Measurements from ENCODE around the gene FAM120C. TPM values are rescaled to one million over a fixed set of nuclear protein-coding genes. Genes with fewer than 3 reads are reported as not detected.

Gene FAM120C
- total and polyA plus RNA-seq, 2 experiments from 2014 or later, result 9.3 to 9.8 TPM

DNA sequence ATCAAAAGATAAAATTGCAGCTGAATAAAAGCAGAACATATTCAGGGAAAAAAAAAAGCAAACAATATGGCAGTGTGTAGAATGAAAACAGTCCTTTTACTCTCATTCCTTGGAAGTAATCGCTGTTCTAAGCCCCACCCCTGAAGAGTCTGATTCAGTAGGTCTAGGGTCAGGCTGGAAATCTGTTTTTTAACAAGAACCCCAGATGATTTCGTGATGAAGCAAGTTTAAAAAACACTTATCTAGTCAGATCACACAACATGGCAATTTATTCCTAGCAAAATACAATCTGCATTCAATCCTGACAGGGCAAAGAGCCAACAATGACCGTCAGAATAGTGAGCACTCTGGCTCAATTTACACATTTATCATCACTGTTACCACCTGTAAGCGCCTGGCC lies 16.1 kb downstream of the FAM120C start:
- Histone ChIP-seq H3K36me3 (ENCODE audit: insufficient read depth) (no peaks in the 10 kb centered on the region), H4K20me1 (replicated peaks; ENCODE audit: insufficient read depth) (no peaks in the 10 kb centered on the region), H3K79me2 (replicated peaks; ENCODE audit: insufficient read depth) (no peaks in the 10 kb centered on the region), H3K4me1 (ENCODE audit: insufficient read depth) (no peaks in the 10 kb centered on the region), H3K9me2 (ENCODE audit: insufficient read depth) (no peaks in the 10 kb centered on the region), H3K4me3 (no peak overlapping the region), H3K27me3 (ENCODE audit: insufficient read depth) (no peaks in the 10 kb centered on the region), H3K4me2 (no peak overlapping the region), H3F3A (replicated peaks; ENCODE audit: low read depth) (no peaks in the 10 kb centered on the region), H3K27ac (ENCODE audit: low read depth) (no peak overlapping the region), H2AFZ (no peak overlapping the region)
- no peak for TF ChIP-seq ZNF331 (CRISPR knock-in tag; IDR thresholded peaks at IDR 0.05; ENCODE audit: low read depth)
- TF ChIP-seq EZH2phosphoT487 (IDR thresholded peaks at IDR 0.05; ENCODE audit: unreplicated experiment), result no peak
- TF ChIP-seq JUNB (IDR thresholded peaks at IDR 0.05; ENCODE audit: unreplicated experiment), result no peak
- TF ChIP-seq CREB1 (CRISPR knock-in tag; IDR thresholded peaks at IDR 0.05; ENCODE audit: low read depth), result no peak
- TF ChIP-seq, protein P1, sequence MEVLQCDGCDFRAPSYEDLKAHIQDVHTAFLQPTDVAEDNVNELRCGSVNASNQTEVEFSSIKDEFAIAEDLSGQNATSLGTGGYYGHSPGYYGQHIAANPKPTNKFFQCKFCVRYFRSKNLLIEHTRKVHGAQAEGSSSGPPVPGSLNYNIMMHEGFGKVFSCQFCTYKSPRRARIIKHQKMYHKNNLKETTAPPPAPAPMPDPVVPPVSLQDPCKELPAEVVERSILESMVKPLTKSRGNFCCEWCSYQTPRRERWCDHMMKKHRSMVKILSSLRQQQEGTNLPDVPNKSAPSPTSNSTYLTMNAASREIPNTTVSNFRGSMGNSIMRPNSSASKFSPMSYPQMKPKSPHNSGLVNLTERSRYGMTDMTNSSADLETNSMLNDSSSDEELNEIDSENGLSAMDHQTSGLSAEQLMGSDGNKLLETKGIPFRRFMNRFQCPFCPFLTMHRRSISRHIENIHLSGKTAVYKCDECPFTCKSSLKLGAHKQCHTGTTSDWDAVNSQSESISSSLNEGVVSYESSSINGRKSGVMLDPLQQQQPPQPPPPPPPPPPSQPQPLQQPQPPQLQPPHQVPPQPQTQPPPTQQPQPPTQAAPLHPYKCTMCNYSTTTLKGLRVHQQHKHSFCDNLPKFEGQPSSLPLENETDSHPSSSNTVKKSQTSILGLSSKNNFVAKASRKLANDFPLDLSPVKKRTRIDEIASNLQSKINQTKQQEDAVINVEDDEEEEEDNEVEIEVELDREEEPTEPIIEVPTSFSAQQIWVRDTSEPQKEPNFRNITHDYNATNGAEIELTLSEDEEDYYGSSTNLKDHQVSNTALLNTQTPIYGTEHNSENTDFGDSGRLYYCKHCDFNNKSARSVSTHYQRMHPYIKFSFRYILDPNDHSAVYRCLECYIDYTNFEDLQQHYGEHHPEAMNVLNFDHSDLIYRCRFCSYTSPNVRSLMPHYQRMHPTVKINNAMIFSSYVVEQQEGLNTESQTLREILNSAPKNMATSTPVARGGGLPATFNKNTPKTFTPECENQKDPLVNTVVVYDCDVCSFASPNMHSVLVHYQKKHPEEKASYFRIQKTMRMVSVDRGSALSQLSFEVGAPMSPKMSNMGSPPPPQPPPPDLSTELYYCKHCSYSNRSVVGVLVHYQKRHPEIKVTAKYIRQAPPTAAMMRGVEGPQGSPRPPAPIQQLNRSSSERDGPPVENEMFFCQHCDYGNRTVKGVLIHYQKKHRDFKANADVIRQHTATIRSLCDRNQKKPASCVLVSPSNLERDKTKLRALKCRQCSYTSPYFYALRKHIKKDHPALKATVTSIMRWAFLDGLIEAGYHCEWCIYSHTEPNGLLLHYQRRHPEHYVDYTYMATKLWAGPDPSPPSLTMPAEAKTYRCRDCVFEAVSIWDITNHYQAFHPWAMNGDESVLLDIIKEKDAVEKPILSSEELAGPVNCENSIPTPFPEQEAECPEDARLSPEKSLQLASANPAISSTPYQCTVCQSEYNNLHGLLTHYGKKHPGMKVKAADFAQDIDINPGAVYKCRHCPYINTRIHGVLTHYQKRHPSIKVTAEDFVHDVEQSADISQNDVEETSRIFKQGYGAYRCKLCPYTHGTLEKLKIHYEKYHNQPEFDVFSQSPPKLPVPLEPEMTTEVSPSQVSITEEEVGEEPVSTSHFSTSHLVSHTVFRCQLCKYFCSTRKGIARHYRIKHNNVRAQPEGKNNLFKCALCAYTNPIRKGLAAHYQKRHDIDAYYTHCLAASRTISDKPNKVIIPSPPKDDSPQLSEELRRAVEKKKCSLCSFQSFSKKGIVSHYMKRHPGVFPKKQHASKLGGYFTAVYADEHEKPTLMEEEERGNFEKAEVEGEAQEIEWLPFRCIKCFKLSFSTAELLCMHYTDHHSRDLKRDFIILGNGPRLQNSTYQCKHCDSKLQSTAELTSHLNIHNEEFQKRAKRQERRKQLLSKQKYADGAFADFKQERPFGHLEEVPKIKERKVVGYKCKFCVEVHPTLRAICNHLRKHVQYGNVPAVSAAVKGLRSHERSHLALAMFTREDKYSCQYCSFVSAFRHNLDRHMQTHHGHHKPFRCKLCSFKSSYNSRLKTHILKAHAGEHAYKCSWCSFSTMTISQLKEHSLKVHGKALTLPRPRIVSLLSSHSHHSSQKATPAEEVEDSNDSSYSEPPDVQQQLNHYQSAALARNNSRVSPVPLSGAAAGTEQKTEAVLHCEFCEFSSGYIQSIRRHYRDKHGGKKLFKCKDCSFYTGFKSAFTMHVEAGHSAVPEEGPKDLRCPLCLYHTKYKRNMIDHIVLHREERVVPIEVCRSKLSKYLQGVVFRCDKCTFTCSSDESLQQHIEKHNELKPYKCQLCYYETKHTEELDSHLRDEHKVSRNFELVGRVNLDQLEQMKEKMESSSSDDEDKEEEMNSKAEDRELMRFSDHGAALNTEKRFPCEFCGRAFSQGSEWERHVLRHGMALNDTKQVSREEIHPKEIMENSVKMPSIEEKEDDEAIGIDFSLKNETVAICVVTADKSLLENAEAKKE (CRISPR knock-in tag; IDR thresholded peaks at IDR 0.05), result no peak
- TF ChIP-seq POLR2AphosphoS5 (IDR thresholded peaks at IDR 0.05; ENCODE audit: low read depth), result no peak
- no peak overlapping the region for H3K27ac Mint-ChIP-seq
- H3K4me3 Mint-ChIP-seq, result no peak overlapping the region
- H3K36me3 Mint-ChIP-seq (ENCODE audit: low read depth), result no peaks in the 10 kb centered on the region; the same call in 2 of the 3 replicates
- H3K4me1 Mint-ChIP-seq, result peaks cover 9% of the 10 kb centered on the region; the same call in 2 of the 3 replicates
- no peak for ATAC-seq
- no peaks in the 10 kb centered on the region for H3K27me3 Mint-ChIP-seq (ENCODE audit: insufficient read depth, low read depth, poor library complexity)
- H3K9me3 Mint-ChIP-seq, result no peaks in the 10 kb centered on the region
- no peak for DNase-seq (ENCODE audit: low spot score)

GRCh38 chrX:54157561-54157960 lies 25.5 kb downstream of the FAM120C start:
- Histone ChIP-seq H3K27ac (ENCODE audit: low read depth) (no peak overlapping the region), H3K4me1 (ENCODE audit: insufficient read depth) (no peaks in the 10 kb centered on the region), H3K79me2 (replicated peaks; ENCODE audit: insufficient read depth) (no peaks in the 10 kb centered on the region), H3K4me2 (no peak overlapping the region), H3K36me3 (ENCODE audit: insufficient read depth) (no peaks in the 10 kb centered on the region), H4K20me1 (replicated peaks; ENCODE audit: insufficient read depth) (no peaks in the 10 kb centered on the region), H3F3A (replicated peaks; ENCODE audit: low read depth) (no peaks in the 10 kb centered on the region), H3K27me3 (ENCODE audit: insufficient read depth) (no peaks in the 10 kb centered on the region), H3K4me3 (no peak overlapping the region), H3K9me2 (ENCODE audit: insufficient read depth) (no peaks in the 10 kb centered on the region), H2AFZ (no peak overlapping the region)
- peaks cover 5% of the 10 kb centered on the region; the same call in 1 of the 3 replicates for H3K36me3 Mint-ChIP-seq (ENCODE audit: low read depth)
- H3K4me1 Mint-ChIP-seq, result no peaks in the 10 kb centered on the region
- no peak overlapping the region for H3K27ac Mint-ChIP-seq
- TF ChIP-seq, protein P2, sequence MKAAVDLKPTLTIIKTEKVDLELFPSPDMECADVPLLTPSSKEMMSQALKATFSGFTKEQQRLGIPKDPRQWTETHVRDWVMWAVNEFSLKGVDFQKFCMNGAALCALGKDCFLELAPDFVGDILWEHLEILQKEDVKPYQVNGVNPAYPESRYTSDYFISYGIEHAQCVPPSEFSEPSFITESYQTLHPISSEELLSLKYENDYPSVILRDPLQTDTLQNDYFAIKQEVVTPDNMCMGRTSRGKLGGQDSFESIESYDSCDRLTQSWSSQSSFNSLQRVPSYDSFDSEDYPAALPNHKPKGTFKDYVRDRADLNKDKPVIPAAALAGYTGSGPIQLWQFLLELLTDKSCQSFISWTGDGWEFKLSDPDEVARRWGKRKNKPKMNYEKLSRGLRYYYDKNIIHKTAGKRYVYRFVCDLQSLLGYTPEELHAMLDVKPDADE (IDR thresholded peaks at IDR 0.05), result no peak
- TF ChIP-seq EZH2phosphoT487 (IDR thresholded peaks at IDR 0.05; ENCODE audit: unreplicated experiment) (no peak), ZNF114 (CRISPR knock-in tag; IDR thresholded peaks at IDR 0.05) (no peak), NANOG (IDR thresholded peaks at IDR 0.05; ENCODE audit: borderline replicate concordance) (no peak), CREB1 (CRISPR knock-in tag; IDR thresholded peaks at IDR 0.05; ENCODE audit: low read depth) (no peak), STAT1 (IDR thresholded peaks at IDR 0.05; ENCODE audit: unreplicated experiment) (no peak), POLR2AphosphoS5 (IDR thresholded peaks at IDR 0.05; ENCODE audit: low read depth) (no peak)
- TF ChIP-seq, protein P3, sequence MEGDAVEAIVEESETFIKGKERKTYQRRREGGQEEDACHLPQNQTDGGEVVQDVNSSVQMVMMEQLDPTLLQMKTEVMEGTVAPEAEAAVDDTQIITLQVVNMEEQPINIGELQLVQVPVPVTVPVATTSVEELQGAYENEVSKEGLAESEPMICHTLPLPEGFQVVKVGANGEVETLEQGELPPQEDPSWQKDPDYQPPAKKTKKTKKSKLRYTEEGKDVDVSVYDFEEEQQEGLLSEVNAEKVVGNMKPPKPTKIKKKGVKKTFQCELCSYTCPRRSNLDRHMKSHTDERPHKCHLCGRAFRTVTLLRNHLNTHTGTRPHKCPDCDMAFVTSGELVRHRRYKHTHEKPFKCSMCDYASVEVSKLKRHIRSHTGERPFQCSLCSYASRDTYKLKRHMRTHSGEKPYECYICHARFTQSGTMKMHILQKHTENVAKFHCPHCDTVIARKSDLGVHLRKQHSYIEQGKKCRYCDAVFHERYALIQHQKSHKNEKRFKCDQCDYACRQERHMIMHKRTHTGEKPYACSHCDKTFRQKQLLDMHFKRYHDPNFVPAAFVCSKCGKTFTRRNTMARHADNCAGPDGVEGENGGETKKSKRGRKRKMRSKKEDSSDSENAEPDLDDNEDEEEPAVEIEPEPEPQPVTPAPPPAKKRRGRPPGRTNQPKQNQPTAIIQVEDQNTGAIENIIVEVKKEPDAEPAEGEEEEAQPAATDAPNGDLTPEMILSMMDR (conservative IDR thresholded peaks at IDR 0.05; ENCODE audit: low read depth in 2 of 2), result no peak
- no peak for ATAC-seq
- no peak overlapping the region for H3K4me3 Mint-ChIP-seq
- no peaks in the 10 kb centered on the region for H3K9me3 Mint-ChIP-seq
- no peaks in the 10 kb centered on the region for H3K27me3 Mint-ChIP-seq (ENCODE audit: insufficient read depth, low read depth, poor library complexity)
- DNase-seq (ENCODE audit: low spot score), result no peak
